H9 (cell line): ENCODE data around the gene PPP1R12B. TPM values are rescaled to one million over a fixed set of nuclear protein-coding genes. Genes with fewer than 3 reads are reported as not detected.
"Not testable (repeated sequence)": the region's sequence is repeated elsewhere in the genome, so short reads cannot be mapped to it uniquely, and the experiment has no call there.

Experiments
- DNase-seq: peaks from one replicate; pipeline ENCODE4 v3.0.0-alpha.2; 2017
- H2AFZ ChIP-seq: one replicate; pipeline ENCODE4 v1.6.1; 2013; ENCODE audit warnings: mild to moderate bottlenecking, low read length, control low read depth, moderate library complexity
- H2AK5ac ChIP-seq: 2 replicates; pipeline ENCODE4 v1.6.1; 2013; ENCODE audit warnings: low read length, control low read depth, mixed read lengths; ENCODE audit not compliant: insufficient read length
- H2BK120ac ChIP-seq: one replicate; pipeline ENCODE4 v1.6.1; 2013; ENCODE audit warnings: low read depth, mild to moderate bottlenecking, low read length, control low read depth, inconsistent platforms; ENCODE audit not compliant: poor library complexity, severe bottlenecking
- H2BK12ac ChIP-seq: 2 replicates; pipeline ENCODE4 v1.6.1; 2013; ENCODE audit warnings: low read length, control low read depth, mixed read lengths, low read depth; ENCODE audit not compliant: insufficient read length
- H2BK15ac ChIP-seq: 2 replicates; pipeline ENCODE4 v1.6.1; 2013; ENCODE audit warnings: low read depth, low read length, control low read depth
- H2BK20ac ChIP-seq: one replicate; pipeline ENCODE4 v1.6.1; 2013; ENCODE audit warnings: low read depth, mild to moderate bottlenecking, low read length, control low read depth, inconsistent platforms; ENCODE audit not compliant: poor library complexity, severe bottlenecking
- H2BK5ac ChIP-seq: 2 replicates; pipeline ENCODE4 v1.6.1; 2013; ENCODE audit warnings: low read length, control low read depth, mixed read lengths; ENCODE audit not compliant: insufficient read length
- H3K14ac ChIP-seq: 2 replicates; pipeline ENCODE4 v1.6.1; 2013; ENCODE audit warnings: low read length, control low read depth; ENCODE audit not compliant: insufficient read depth
- H3K18ac ChIP-seq: 2 replicates; pipeline ENCODE4 v1.6.1; 2013; ENCODE audit warnings: low read depth, mild to moderate bottlenecking, mixed read lengths, low read length, control low read depth; ENCODE audit not compliant: insufficient read length
- H3K23ac ChIP-seq: 2 replicates; pipeline ENCODE4 v1.6.1; 2013; ENCODE audit warnings: low read length, control low read depth, mixed read lengths, low read depth; ENCODE audit not compliant: insufficient read length
- H3K23me2 ChIP-seq: 2 replicates; pipeline ENCODE4 v1.6.1; 2013; ENCODE audit warnings: low read depth, mild to moderate bottlenecking, mixed read lengths, low read length, control low read depth; ENCODE audit not compliant: insufficient read length, poor library complexity, severe bottlenecking
- H3K27ac ChIP-seq: 2 replicates; pipeline ENCODE4 v1.5.1; 2013; ENCODE audit warnings: low read length, control low read depth, mixed read lengths, low read depth; ENCODE audit not compliant: insufficient read length
- H3K27me3 ChIP-seq: 2 replicates; pipeline ENCODE4 v1.6.1; 2013; ENCODE audit warnings: low read length, control low read depth, inconsistent platforms; ENCODE audit not compliant: insufficient read depth
- H3K4ac ChIP-seq: 2 replicates; pipeline ENCODE4 v1.6.1; 2013; ENCODE audit warnings: low read depth, mild to moderate bottlenecking, control low read depth, inconsistent platforms, low read length, moderate library complexity
- H3K4me1 ChIP-seq: 2 replicates; pipeline ENCODE4 v1.6.1; 2013; ENCODE audit warnings: low read length, control low read depth, inconsistent platforms; ENCODE audit not compliant: insufficient read depth
- H3K4me2 ChIP-seq: 2 replicates; pipeline ENCODE4 v1.6.1; 2013; ENCODE audit warnings: low read length, control low read depth, mixed read lengths; ENCODE audit not compliant: insufficient read length, insufficient read depth
- H3K56ac ChIP-seq: 2 replicates; pipeline ENCODE4 v1.6.1; 2013; ENCODE audit warnings: low read depth, mild to moderate bottlenecking, mixed read lengths, low read length, control low read depth; ENCODE audit not compliant: insufficient read length
- H3K79me1 ChIP-seq: 2 replicates; pipeline ENCODE4 v1.6.1; 2013; ENCODE audit warnings: low read depth, mild to moderate bottlenecking, moderate library complexity, low read length, control low read depth, inconsistent platforms; ENCODE audit not compliant: insufficient read depth, poor library complexity, severe bottlenecking
- H3K79me2 ChIP-seq: 2 replicates; pipeline ENCODE4 v1.6.1; 2013; ENCODE audit warnings: low read length, control low read depth, inconsistent platforms; ENCODE audit not compliant: insufficient read depth
- H3K9ac ChIP-seq: 2 replicates; pipeline ENCODE4 v1.6.1; 2013; ENCODE audit warnings: low read length, control low read depth, mixed read lengths; ENCODE audit not compliant: insufficient read length; ENCODE audit errors: extremely low read depth
- H3K9me3 ChIP-seq: one replicate; pipeline ENCODE4 v1.6.1; 2013; ENCODE audit warnings: low read depth, low read length, inconsistent platforms; ENCODE audit not compliant: control insufficient read depth
- H3T11ph ChIP-seq: one replicate; pipeline ENCODE4 v1.6.1; 2013; ENCODE audit warnings: mild to moderate bottlenecking, low read length, control low read depth, inconsistent platforms
- H4K20me1 ChIP-seq: one replicate; pipeline ENCODE4 v1.6.1; 2013; ENCODE audit not compliant: control insufficient read depth, insufficient read length, insufficient read depth
- H4K5ac ChIP-seq: 2 replicates; pipeline ENCODE4 v1.6.1; 2013; ENCODE audit warnings: low read depth, mild to moderate bottlenecking, mixed read lengths, low read length, control low read depth; ENCODE audit not compliant: insufficient read length
- H4K8ac ChIP-seq: replicated peaks from 2 replicates; pipeline ENCODE4 v1.6.1; 2013; ENCODE audit warnings: low read length, control low read depth, mixed read lengths, low read depth; ENCODE audit not compliant: insufficient read length
- H4K91ac ChIP-seq: 2 replicates; pipeline ENCODE4 v1.6.1; 2013; ENCODE audit warnings: low read depth, mild to moderate bottlenecking, moderate library complexity, mixed read lengths, low read length, control low read depth; ENCODE audit not compliant: insufficient read length
- H3K27ac Mint-ChIP-seq, 3 experiments: 2 replicates in 2 of 3; 3 replicates in 1 of 3; pipeline ENCODE4 v1.8.0; 2020 to 2021; ENCODE audit warnings: mixed read lengths in 3 of 3, mild to moderate bottlenecking in 1 of 3, moderate library complexity in 1 of 3
- H3K27me3 Mint-ChIP-seq: 2 replicates; pipeline ENCODE4 v1.8.0; 2021; ENCODE audit warnings: low read depth, mild to moderate bottlenecking, moderate library complexity, mixed read lengths
- H3K36me3 Mint-ChIP-seq, 3 experiments: 2 replicates in 2 of 3; 3 replicates in 1 of 3; pipeline ENCODE4 v1.8.0; 2020 to 2021; ENCODE audit warnings: low read depth in 3 of 3, mixed read lengths in 3 of 3; ENCODE audit not compliant: insufficient read depth in 1 of 3
- H3K4me1 Mint-ChIP-seq, 2 experiments: 2 replicates each; pipeline ENCODE4 v1.8.0; 2020; ENCODE audit warnings: mixed read lengths in 2 of 2
- H3K4me3 Mint-ChIP-seq, 2 experiments: 2 replicates in 1 of 2; 3 replicates in 1 of 2; pipeline ENCODE4 v1.8.0; 2020 to 2021; ENCODE audit warnings: mild to moderate bottlenecking in 2 of 2, mixed read lengths in 2 of 2, moderate library complexity in 1 of 2
- H3K9me3 Mint-ChIP-seq, 2 experiments: 2 replicates in 1 of 2; 3 replicates in 1 of 2; pipeline ENCODE4 v1.8.0; 2020; ENCODE audit warnings: mild to moderate bottlenecking in 2 of 2, mixed read lengths in 2 of 2, moderate library complexity in 1 of 2
- WGBS: extraction: QIAGEN DNeasy Blood & Tissue Kit; methylation state at CpG from one replicate; pipeline ENCODE4 v1.1.7; 2013; ENCODE audit warnings: missing lambda C conversion rate, low lambda C conversion rate, mixed read lengths; ENCODE audit not compliant: insufficient read length; ENCODE audit errors: extremely low coverage; 5-methylcytosine and 5-hydroxymethylcytosine counted together
- total RNA-seq: library from RNA; stranded (reverse); gene quantifications from 2 replicates; pipeline ENCODE4 v1.2.1, GENCODE V29; 2021
- TF ChIP-seq, protein P1 (sequence below): fragments of 200-600 bp; sonication (generic); conservative IDR thresholded peaks from 3 replicates; pipeline ENCODE4 v1.8.0; 2021; ENCODE audit warnings: antibody characterized with exemption, mild to moderate bottlenecking

The PPP1R12B gene
- total RNA-seq, 1 experiment from 2014 or later = 12.9 TPM

DNA sequence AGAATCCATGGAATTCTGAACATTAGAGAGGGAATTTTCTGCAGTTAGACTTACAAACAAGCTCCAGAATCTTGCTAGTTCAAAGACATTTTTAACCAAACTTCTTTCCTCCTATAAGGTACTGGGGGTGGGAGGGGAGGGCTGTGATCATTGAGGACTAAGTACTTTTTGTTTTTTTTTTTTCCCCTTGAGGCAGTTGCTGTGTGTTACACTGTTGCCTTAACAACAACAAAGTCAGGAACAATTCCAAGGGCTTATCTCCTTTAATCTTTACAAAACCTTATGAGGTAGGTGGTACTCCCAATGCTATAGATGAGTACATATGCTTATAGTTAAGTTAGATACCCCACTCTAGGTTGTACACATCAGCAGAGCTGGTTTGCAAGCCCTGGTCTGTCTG lies 62.9 kb downstream of the PPP1R12B start:
- Mint-ChIP-seq H3K27me3 (no peaks in the 10 kb centered on the region), H3K36me3 (no peaks in the 10 kb centered on the region), H3K4me3 (no peak overlapping the region; a peak in 1 of 5 replicates), H3K27ac (peak overlapping the region in 2 of 3 experiments; percentile 74 to 85; a peak in 3 of 7 replicates), H3K4me1 (peaks cover 18% of the 10 kb centered on the region in 2 experiments), H3K9me3 (no peaks in the 10 kb centered on the region)
- no peak overlapping the region for H2BK15ac ChIP-seq
- no peak for DNase-seq
- no peaks in the 10 kb centered on the region for H3K79me1 ChIP-seq
- no peak overlapping the region for H2BK120ac ChIP-seq
- no peak overlapping the region for H3K18ac ChIP-seq
- H3T11ph ChIP-seq = no peak overlapping the region
- TF ChIP-seq, protein P1, sequence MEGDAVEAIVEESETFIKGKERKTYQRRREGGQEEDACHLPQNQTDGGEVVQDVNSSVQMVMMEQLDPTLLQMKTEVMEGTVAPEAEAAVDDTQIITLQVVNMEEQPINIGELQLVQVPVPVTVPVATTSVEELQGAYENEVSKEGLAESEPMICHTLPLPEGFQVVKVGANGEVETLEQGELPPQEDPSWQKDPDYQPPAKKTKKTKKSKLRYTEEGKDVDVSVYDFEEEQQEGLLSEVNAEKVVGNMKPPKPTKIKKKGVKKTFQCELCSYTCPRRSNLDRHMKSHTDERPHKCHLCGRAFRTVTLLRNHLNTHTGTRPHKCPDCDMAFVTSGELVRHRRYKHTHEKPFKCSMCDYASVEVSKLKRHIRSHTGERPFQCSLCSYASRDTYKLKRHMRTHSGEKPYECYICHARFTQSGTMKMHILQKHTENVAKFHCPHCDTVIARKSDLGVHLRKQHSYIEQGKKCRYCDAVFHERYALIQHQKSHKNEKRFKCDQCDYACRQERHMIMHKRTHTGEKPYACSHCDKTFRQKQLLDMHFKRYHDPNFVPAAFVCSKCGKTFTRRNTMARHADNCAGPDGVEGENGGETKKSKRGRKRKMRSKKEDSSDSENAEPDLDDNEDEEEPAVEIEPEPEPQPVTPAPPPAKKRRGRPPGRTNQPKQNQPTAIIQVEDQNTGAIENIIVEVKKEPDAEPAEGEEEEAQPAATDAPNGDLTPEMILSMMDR = no peak
- H2AFZ ChIP-seq = no peak overlapping the region
- H4K20me1 ChIP-seq = no peaks in the 10 kb centered on the region
- no peak overlapping the region for H2BK12ac ChIP-seq
- H2AK5ac ChIP-seq = no peak overlapping the region
- H3K56ac ChIP-seq = no peak overlapping the region
- H2BK5ac ChIP-seq = no peak overlapping the region
- H4K8ac ChIP-seq = no peak overlapping the region
- no peak overlapping the region for H4K91ac ChIP-seq
- H3K79me2 ChIP-seq = no peaks in the 10 kb centered on the region
- no peaks in the 10 kb centered on the region for H3K27me3 ChIP-seq
- no peak overlapping the region for H3K23ac ChIP-seq
- no peak overlapping the region for H3K9ac ChIP-seq
- H3K23me2 ChIP-seq = no peaks in the 10 kb centered on the region
- no peak overlapping the region for H2BK20ac ChIP-seq
- H3K14ac ChIP-seq = no peak overlapping the region
- no peak overlapping the region for H3K4me2 ChIP-seq
- H4K5ac ChIP-seq = no peak overlapping the region
- no peak overlapping the region for H3K27ac ChIP-seq
- H3K4me1 ChIP-seq = peaks cover 4% of the 10 kb centered on the region; the same call in 1 of the 2 replicates
- H3K9me3 ChIP-seq = no peaks in the 10 kb centered on the region
- no peak overlapping the region for H3K4ac ChIP-seq

DNA sequence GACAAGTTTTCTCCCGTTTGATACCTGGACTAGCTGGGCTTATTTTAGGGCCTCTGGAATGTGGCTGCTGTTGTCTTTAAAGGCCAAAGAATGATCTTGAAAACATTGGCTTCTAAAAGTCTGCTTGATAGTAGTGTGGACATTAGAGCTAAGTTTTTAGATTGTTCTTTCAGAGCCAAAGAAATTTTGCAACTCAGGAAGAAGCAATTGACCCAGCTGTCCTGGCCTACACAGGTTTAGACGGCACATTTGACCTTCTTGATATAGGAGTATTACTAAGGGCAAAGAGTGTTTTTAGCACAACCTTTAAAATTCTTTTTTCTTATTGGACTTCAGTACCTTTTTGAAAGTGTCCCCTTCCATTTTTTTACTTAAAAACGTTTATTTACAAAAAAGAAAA lies 63.9 kb downstream of the PPP1R12B start:
- H3K27ac Mint-ChIP-seq = 0 out of 7 replicates have a peak overlapping the region, but pooled peaks of 1 of the 3 experiments have one; percentile 11
- not testable (repeated sequence) for H4K91ac ChIP-seq

More for the DNA sequence above, 63.9 kb downstream of the PPP1R12B start:
- not testable (repeated sequence) for H3T11ph ChIP-seq, H3K18ac ChIP-seq, DNase-seq, H4K20me1 ChIP-seq, H3K9ac ChIP-seq, H3K79me2 ChIP-seq, H3K9me3 ChIP-seq, H3K27ac ChIP-seq, H3K56ac ChIP-seq, H3K14ac ChIP-seq, H3K27me3 Mint-ChIP-seq, H2AK5ac ChIP-seq, H3K23ac ChIP-seq, H3K27me3 ChIP-seq, H3K4ac ChIP-seq, H2BK12ac ChIP-seq, H3K4me2 ChIP-seq, H2BK20ac ChIP-seq, H2AFZ ChIP-seq, H3K4me1 ChIP-seq, H2BK15ac ChIP-seq, H3K79me1 ChIP-seq, H4K8ac ChIP-seq, H4K5ac ChIP-seq, H3K36me3 Mint-ChIP-seq, H2BK5ac ChIP-seq, H3K9me3 Mint-ChIP-seq, H3K23me2 ChIP-seq, H2BK120ac ChIP-seq, H3K4me3 Mint-ChIP-seq
- WGBS = no CpG with 5 or more reads among the region's 3 CpGs
- H3K4me1 Mint-ChIP-seq = peaks cover 24 to 26% of the 10 kb centered on the region in 2 experiments
